ENCODE data around the gene ITGB5. TPM values are rescaled to one million over a fixed set of nuclear protein-coding genes. Genes with fewer than 3 reads are reported as not detected.

ITGB5 gene
- polyA plus RNA-seq, 3 donors = 0.68 to 1.2 (median 1.0) TPM

DNA sequence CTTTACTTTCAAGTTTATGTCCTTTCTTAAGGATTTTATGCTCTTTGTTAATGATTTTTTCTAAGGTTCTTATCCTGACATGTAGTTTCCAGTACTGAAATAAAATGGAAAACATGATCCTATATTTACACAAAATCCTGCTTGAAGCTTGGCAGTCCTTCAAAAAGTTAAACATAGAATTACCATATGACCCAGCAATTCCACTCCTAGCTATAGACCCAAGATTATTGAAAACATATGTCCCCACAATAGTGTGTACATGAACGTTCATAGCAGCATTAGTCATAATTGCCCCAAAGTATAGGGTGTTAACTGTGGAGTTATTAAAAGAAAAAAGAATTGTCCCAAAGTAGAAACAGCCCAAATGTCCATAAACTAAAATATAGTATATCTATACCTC is 33.2 kb downstream of the ITGB5 start:
- H3K4me1 ChIP-seq (ENCODE audit: control insufficient read depth in 1 of 2, insufficient read depth in 2 of 2, low read length in 2 of 2) = no peaks in the 10 kb centered on the region
- WGBS (ENCODE audit: insufficient coverage) = no CpG with 5 or more reads among the region's 1 CpG

DNA sequence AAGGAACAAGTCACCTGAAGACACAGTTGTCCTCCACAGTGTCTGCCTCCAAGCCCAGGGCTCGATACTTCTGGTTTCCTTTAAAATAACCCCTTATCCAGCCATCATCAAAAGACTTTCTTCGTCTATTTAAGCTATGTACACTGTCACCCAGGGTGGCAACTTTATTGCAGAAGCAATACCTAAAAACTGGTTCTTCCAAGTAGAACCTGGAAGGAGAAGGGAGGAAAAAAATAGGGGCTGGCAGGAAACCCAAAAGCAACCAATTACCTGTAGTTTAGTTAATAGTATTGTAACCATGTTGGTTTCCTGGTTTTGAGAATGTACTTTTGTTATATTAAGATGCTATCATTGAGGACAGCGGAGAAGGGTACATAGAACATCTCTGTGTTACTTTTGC is 33.7 kb downstream of the ITGB5 start:
- no peaks in the 10 kb centered on the region for H3K9me3 Mint-ChIP-seq

More for the DNA sequence above, 33.2 kb downstream of the ITGB5 start:
- no peak overlapping the region for H3K27ac ChIP-seq (ENCODE audit: low read depth in 1 of 2, low read length in 2 of 2)
- no peak overlapping the region for H3K4me2 ChIP-seq (replicated peaks; ENCODE audit: extremely low read depth, low read length, poor library complexity, severe bottlenecking)
- intact Hi-C loops (cut with micrococcal nuclease) = no loop called here
- H3K36me3 ChIP-seq (replicated peaks in 1 of 2; ENCODE audit: control insufficient read depth in 1 of 2, insufficient read depth in 2 of 2, low read length in 2 of 2) = no peaks in the 10 kb centered on the region
- H3K27me3 ChIP-seq (ENCODE audit: control insufficient read depth in 2 of 2, insufficient read depth in 2 of 2, low read length in 2 of 2) = no peaks in the 10 kb centered on the region
- H3K9me3 ChIP-seq (replicated peaks in 1 of 2; ENCODE audit: control insufficient read depth in 1 of 2, insufficient read depth in 1 of 2, low read length in 2 of 2) = no peaks in the 10 kb centered on the region
- no peaks in the 10 kb centered on the region for H3K36me3 Mint-ChIP-seq
- no peaks in the 10 kb centered on the region for H3K4me1 Mint-ChIP-seq
- H3K4me3 Mint-ChIP-seq = no peak overlapping the region
- peaks cover 1 to 5% (median 4%) of the 10 kb centered on the region in 3 donors for H3K27me3 Mint-ChIP-seq (ENCODE audit: low read depth in 3 of 3)
- no peak for DNase-seq
- no peak overlapping the region for H3K9ac ChIP-seq (ENCODE audit: insufficient read depth, low read length, poor library complexity, severe bottlenecking)
- TF ChIP-seq, protein P1, sequence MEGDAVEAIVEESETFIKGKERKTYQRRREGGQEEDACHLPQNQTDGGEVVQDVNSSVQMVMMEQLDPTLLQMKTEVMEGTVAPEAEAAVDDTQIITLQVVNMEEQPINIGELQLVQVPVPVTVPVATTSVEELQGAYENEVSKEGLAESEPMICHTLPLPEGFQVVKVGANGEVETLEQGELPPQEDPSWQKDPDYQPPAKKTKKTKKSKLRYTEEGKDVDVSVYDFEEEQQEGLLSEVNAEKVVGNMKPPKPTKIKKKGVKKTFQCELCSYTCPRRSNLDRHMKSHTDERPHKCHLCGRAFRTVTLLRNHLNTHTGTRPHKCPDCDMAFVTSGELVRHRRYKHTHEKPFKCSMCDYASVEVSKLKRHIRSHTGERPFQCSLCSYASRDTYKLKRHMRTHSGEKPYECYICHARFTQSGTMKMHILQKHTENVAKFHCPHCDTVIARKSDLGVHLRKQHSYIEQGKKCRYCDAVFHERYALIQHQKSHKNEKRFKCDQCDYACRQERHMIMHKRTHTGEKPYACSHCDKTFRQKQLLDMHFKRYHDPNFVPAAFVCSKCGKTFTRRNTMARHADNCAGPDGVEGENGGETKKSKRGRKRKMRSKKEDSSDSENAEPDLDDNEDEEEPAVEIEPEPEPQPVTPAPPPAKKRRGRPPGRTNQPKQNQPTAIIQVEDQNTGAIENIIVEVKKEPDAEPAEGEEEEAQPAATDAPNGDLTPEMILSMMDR (IDR thresholded peaks at IDR 0.05) = no peak
- H3K4me3 ChIP-seq (replicated peaks in 1 of 3; ENCODE audit: low read depth in 2 of 3, low read length in 3 of 3) = no peak overlapping the region
- no peak overlapping the region for H3K27ac Mint-ChIP-seq
- no peak overlapping the region for H2AFZ ChIP-seq (ENCODE audit: insufficient read depth, low read depth, low read length, poor library complexity, severe bottlenecking)
- H3K79me2 ChIP-seq (ENCODE audit: insufficient read depth, low read length) = no peaks in the 10 kb centered on the region
- no peaks in the 10 kb centered on the region for H3K9me3 Mint-ChIP-seq
- H4K20me1 ChIP-seq (ENCODE audit: insufficient read depth, low read length) = no peaks in the 10 kb centered on the region

More for the DNA sequence above, 33.7 kb downstream of the ITGB5 start:
- Histone ChIP-seq H3K79me2 (ENCODE audit: insufficient read depth, low read length) (no peaks in the 10 kb centered on the region), H2AFZ (ENCODE audit: insufficient read depth, low read depth, low read length, poor library complexity, severe bottlenecking) (no peak overlapping the region), H3K36me3 (replicated peaks in 1 of 2; ENCODE audit: control insufficient read depth in 1 of 2, insufficient read depth in 2 of 2, low read length in 2 of 2) (no peaks in the 10 kb centered on the region), H3K4me3 (replicated peaks in 1 of 3; ENCODE audit: low read depth in 2 of 3, low read length in 3 of 3) (no peak overlapping the region), H3K9me3 (replicated peaks in 1 of 2; ENCODE audit: control insufficient read depth in 1 of 2, insufficient read depth in 1 of 2, low read length in 2 of 2) (no peaks in the 10 kb centered on the region), H3K4me1 (ENCODE audit: control insufficient read depth in 1 of 2, insufficient read depth in 2 of 2, low read length in 2 of 2) (no peaks in the 10 kb centered on the region), H3K27ac (ENCODE audit: low read depth in 1 of 2, low read length in 2 of 2) (no peak overlapping the region), H3K9ac (ENCODE audit: insufficient read depth, low read length, poor library complexity, severe bottlenecking) (no peak overlapping the region), H3K27me3 (ENCODE audit: control insufficient read depth in 2 of 2, insufficient read depth in 2 of 2, low read length in 2 of 2) (no peaks in the 10 kb centered on the region), H3K4me2 (replicated peaks; ENCODE audit: extremely low read depth, low read length, poor library complexity, severe bottlenecking) (no peak overlapping the region), H4K20me1 (ENCODE audit: insufficient read depth, low read length) (no peaks in the 10 kb centered on the region)
- TF ChIP-seq, protein P1 (IDR thresholded peaks at IDR 0.05) = no peak
- WGBS (ENCODE audit: insufficient coverage) = no CpG with 5 or more reads among the region's 3 CpGs
- no peaks in the 10 kb centered on the region for H3K4me1 Mint-ChIP-seq
- no peak overlapping the region for H3K4me3 Mint-ChIP-seq
- no peak for DNase-seq
- no peaks in the 10 kb centered on the region for H3K36me3 Mint-ChIP-seq
- H3K27me3 Mint-ChIP-seq (ENCODE audit: low read depth in 3 of 3) = peaks cover 2 to 5% (median 2%) of the 10 kb centered on the region in 3 donors
- intact Hi-C loops (cut with micrococcal nuclease) = no loop called here
- no peak overlapping the region for H3K27ac Mint-ChIP-seq

Data from CD14-positive monocyte (primary cell).